Measurements from ENCODE around the gene SCFD2. TPM values are rescaled to one million over a fixed set of nuclear protein-coding genes. Genes with fewer than 3 reads are reported as not detected.

SCFD2 gene
- total RNA-seq, 1 experiment from 2014 or later, result 12.4 TPM

GRCh38 chr4:53119680-53120079, 246.2 kb downstream of the SCFD2 start (continued):
- no peak for TF ChIP-seq FOXP4 (CRISPR knock-in tag; IDR thresholded peaks at IDR 0.05)

DNA sequence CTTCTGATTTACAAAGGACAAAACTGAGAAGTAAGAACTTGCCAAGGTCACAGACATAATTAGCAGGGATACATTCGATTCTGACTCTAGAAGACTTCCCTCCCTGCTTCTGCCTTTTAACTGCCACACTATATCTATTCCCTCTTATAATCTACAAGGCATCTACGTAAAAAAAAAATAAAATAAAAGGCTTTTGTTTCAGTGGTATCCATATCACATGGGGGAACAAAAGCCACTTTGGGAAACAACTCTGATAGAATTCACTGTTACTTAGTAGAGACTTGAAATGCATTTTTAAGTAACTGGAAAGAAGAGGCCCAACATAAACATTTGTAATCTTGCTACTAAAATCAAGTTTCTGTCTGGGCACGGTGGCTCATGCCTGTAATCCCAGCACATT, 247.2 kb downstream of the SCFD2 start:
- H3K4me1 Mint-ChIP-seq, result peaks cover 10% of the 10 kb centered on the region
- H3K27me3 Mint-ChIP-seq (ENCODE audit: low read depth), result no peaks in the 10 kb centered on the region
- ChIA-PET POLR2A (no interaction called here), CTCF (interaction anchor here (1.4 kb wide), 1 partner anchor 1116 kb away, joined by 6 read pairs; no protein-coding TSS in a partner anchor)
- H3K9me3 Mint-ChIP-seq, result no peaks in the 10 kb centered on the region
- no peak for ATAC-seq
- peak overlapping the region; percentile 82; the same call in 1 of the 2 replicates for H3K27ac Mint-ChIP-seq
- no peak for DNase-seq (ENCODE audit: low spot score)
- no peaks in the 10 kb centered on the region for H3K36me3 Mint-ChIP-seq
- TF ChIP-seq SP1 (CRISPR knock-in tag; conservative IDR thresholded peaks at IDR 0.05), result no peak
- TF ChIP-seq JAZF1 (CRISPR knock-in tag; IDR thresholded peaks at IDR 0.05), result no peak
- TF ChIP-seq, protein P1, sequence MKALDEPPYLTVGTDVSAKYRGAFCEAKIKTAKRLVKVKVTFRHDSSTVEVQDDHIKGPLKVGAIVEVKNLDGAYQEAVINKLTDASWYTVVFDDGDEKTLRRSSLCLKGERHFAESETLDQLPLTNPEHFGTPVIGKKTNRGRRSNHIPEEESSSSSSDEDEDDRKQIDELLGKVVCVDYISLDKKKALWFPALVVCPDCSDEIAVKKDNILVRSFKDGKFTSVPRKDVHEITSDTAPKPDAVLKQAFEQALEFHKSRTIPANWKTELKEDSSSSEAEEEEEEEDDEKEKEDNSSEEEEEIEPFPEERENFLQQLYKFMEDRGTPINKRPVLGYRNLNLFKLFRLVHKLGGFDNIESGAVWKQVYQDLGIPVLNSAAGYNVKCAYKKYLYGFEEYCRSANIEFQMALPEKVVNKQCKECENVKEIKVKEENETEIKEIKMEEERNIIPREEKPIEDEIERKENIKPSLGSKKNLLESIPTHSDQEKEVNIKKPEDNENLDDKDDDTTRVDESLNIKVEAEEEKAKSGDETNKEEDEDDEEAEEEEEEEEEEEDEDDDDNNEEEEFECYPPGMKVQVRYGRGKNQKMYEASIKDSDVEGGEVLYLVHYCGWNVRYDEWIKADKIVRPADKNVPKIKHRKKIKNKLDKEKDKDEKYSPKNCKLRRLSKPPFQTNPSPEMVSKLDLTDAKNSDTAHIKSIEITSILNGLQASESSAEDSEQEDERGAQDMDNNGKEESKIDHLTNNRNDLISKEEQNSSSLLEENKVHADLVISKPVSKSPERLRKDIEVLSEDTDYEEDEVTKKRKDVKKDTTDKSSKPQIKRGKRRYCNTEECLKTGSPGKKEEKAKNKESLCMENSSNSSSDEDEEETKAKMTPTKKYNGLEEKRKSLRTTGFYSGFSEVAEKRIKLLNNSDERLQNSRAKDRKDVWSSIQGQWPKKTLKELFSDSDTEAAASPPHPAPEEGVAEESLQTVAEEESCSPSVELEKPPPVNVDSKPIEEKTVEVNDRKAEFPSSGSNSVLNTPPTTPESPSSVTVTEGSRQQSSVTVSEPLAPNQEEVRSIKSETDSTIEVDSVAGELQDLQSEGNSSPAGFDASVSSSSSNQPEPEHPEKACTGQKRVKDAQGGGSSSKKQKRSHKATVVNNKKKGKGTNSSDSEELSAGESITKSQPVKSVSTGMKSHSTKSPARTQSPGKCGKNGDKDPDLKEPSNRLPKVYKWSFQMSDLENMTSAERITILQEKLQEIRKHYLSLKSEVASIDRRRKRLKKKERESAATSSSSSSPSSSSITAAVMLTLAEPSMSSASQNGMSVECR (CRISPR knock-in tag; IDR thresholded peaks at IDR 0.05; ENCODE audit: borderline replicate concordance), result no peak
- TF ChIP-seq ATF3 (CRISPR knock-in tag; conservative IDR thresholded peaks at IDR 0.05), result no peak
- no peak for TF ChIP-seq GRHL2 (CRISPR knock-in tag; IDR thresholded peaks at IDR 0.05; ENCODE audit: insufficient replicate concordance, severe bottlenecking)
- H3K4me3 Mint-ChIP-seq, result no peak overlapping the region

GRCh38 chr4:53116954-53117353, 248.9 kb downstream of the SCFD2 start:
- Mint-ChIP-seq H3K4me1 (peaks cover 10% of the 10 kb centered on the region), H3K9me3 (no peaks in the 10 kb centered on the region), H3K27me3 (ENCODE audit: low read depth) (no peaks in the 10 kb centered on the region), H3K4me3 (no peak overlapping the region), H3K27ac (no peak overlapping the region), H3K36me3 (no peaks in the 10 kb centered on the region)
- no peak for TF ChIP-seq ERG (CRISPR knock-in tag; IDR thresholded peaks at IDR 0.05)
- no peak for TF ChIP-seq NFE2L1 (CRISPR knock-in tag; IDR thresholded peaks at IDR 0.05)
- DNase-seq (ENCODE audit: low spot score) (no peak), ATAC-seq (no peak)
- ChIA-PET CTCF (no interaction called here), POLR2A (no interaction called here)

DNA sequence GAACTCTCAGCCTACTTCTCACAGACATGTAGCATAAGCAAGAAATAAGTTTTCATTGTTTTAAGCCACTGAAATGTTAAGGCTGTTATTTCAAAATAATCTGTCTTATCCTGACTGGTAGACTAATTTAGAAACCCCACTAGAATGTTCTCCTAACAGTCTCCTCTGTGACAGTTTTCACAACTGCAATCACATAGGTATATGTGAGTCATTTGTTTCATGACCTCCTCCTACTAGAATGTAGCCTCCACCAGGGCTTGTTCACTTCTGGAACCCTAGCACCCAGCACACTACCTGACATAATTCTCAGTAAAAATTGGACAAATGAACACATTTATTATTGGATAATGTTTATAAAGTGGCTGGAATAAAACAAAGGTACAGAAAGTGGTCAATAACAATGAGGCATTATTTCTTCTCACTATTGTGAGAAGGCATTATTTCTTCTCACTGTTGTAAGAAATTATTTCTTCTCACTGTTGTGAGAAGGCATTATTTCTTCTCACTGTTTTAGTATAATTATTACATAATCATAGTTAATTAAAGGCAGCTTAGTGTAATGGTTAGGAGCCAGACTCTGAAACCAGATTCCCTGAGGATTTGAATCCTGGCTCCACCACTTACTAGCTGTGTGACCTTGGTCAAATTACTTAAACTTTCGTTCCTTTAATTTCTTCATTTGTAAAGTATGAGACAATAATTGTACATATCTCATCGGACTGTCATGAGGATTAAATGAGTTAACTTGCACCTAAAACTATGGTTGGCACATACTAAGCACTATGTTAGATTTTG, 252.2 kb downstream of the SCFD2 start:
- Mint-ChIP-seq H3K27me3 (ENCODE audit: low read depth) (no peaks in the 10 kb centered on the region), H3K4me3 (no peak overlapping the region), H3K9me3 (peaks cover 17% of the 10 kb centered on the region), H3K27ac (no peak overlapping the region), H3K4me1 (0 out of 2 replicates have a peak, but pooled peaks cover 3% of the 10 kb centered on the region), H3K36me3 (no peaks in the 10 kb centered on the region)
- DNase-seq (ENCODE audit: low spot score), result no peak
- no peak for ATAC-seq
- ChIA-PET POLR2A (no interaction called here), CTCF (no interaction called here)
- TF ChIP-seq NFYB (CRISPR knock-in tag; conservative IDR thresholded peaks at IDR 0.05; ENCODE audit: low read depth) (no peak), NFE2L1 (CRISPR knock-in tag; IDR thresholded peaks at IDR 0.05) (no peak), ZNF532 (CRISPR knock-in tag; IDR thresholded peaks at IDR 0.05; ENCODE audit: borderline replicate concordance) (no peak)

All from WTC11 (cell line).